Peyer's patch (tissue), 4 donors: ENCODE results near the gene SLC26A2. TPM values are rescaled to one million over a fixed set of nuclear protein-coding genes. Genes with fewer than 3 reads are reported as not detected.

Source experiments
- DNase-seq, 3 donors: peaks; one replicate each; pipeline ENCODE4 v3.0.0-alpha.2; 2017 to 2019
- H3K27ac ChIP-seq, 4 donors: fragments of 200-600 bp; sonication (generic); one replicate each; pipeline ENCODE4 v1.5.1; 2016 to 2019
- H3K27me3 ChIP-seq, 2 donors: fragments of 200-600 bp; sonication (generic); one replicate each; pipeline ENCODE4 v1.5.1; 2019
- H3K36me3 ChIP-seq, 3 donors: fragments of 200-600 bp; sonication (generic); one replicate each; pipeline ENCODE4 v1.5.1; 2016 to 2019
- H3K4me1 ChIP-seq, 4 donors: fragments of 200-600 bp; sonication (generic); one replicate each; pipeline ENCODE4 v1.5.1; 2016 to 2019
- H3K4me3 ChIP-seq, 4 donors: fragments of 200-600 bp; sonication (generic); 1 replicate in 3 of 4; 2 replicates in 1 of 4; pipeline ENCODE4 v1.5.1; 2016 to 2019; ENCODE audit warnings: mild to moderate bottlenecking in 1 of 4
- H3K9me3 ChIP-seq, 4 donors: fragments of 200-600 bp; sonication (generic); one replicate each; pipeline ENCODE4 v1.5.1; 2016 to 2019; ENCODE audit warnings: mild to moderate bottlenecking in 1 of 4
- POLR2A ChIP-seq, 2 donors: fragments of 450-650 bp; IDR thresholded peaks; one replicate each; pipeline ENCODE4 v1.5.1; 2017; ENCODE audit warnings: antibody characterized with exemption in 2 of 2, mild to moderate bottlenecking in 2 of 2, moderate library complexity in 2 of 2
- total RNA-seq, 4 donors: library from RNA; depleted of rRNA; stranded (reverse); fragments of >200 nt; gene quantifications; one replicate each; pipeline ENCODE4 v1.1.0, GENCODE V29; 2016
- TF ChIP-seq, protein P1 (sequence below), 6 experiments: fragments of 450-650 bp in 4 of 6; fragments of 200-600 bp in 2 of 6; sonication (generic) in 1 of 6; IDR thresholded peaks; one replicate each; pipeline ENCODE4 v1.5.1; 2017 to 2019; ENCODE audit warnings: antibody characterized with exemption in 6 of 6, mild to moderate bottlenecking in 3 of 6, moderate library complexity in 1 of 6

Gene SLC26A2
- total RNA-seq, 4 donors from 2014 or later = 7.4 to 87.4 (median 52.1) TPM

DNA sequence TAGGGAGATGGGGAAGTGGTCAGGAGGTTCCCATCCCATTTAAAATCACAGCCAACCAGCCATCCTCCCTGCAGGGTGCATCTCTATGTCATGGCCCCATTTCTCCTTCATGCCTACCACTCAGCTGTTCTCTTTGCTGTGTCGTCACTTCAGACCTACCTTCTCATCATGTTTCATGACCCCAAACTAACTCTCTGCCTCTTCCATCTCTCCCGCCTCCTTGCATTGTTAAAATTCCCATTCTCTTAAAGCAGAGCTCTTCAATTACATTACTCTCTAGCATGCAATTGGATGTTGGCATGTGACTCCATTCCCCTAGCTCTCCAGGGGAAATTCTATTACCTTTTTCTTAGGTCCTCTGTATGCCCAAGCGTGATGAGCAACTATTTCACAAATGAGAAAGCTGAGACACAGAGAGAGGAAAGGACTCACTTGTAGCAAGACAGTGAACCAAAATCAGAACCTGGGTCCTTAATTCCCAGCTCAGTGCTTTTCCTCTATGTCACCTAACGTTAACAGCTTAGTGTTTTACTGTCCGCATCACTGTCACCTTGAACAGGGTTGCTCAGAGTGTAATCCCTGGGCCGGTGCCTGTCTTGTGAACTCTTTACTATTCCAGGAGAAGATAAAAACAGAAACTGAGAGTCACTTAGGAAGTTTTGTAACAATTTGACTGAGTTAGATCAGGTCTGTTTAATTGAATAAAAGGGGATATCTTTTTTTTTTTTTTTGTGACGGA, 44.1 kb upstream of the SLC26A2 start:
- Histone ChIP-seq H3K4me1 (no peaks in the 10 kb centered on the region), H3K27me3 (no peaks in the 10 kb centered on the region), H3K27ac (no peak overlapping the region), H3K9me3 (no peaks in the 10 kb centered on the region), H3K4me3 (no peak overlapping the region), H3K36me3 (no peaks in the 10 kb centered on the region)
- DNase-seq = no peak
- no peak for TF ChIP-seq POLR2A (IDR thresholded peaks at IDR 0.05)
- TF ChIP-seq, protein P1, sequence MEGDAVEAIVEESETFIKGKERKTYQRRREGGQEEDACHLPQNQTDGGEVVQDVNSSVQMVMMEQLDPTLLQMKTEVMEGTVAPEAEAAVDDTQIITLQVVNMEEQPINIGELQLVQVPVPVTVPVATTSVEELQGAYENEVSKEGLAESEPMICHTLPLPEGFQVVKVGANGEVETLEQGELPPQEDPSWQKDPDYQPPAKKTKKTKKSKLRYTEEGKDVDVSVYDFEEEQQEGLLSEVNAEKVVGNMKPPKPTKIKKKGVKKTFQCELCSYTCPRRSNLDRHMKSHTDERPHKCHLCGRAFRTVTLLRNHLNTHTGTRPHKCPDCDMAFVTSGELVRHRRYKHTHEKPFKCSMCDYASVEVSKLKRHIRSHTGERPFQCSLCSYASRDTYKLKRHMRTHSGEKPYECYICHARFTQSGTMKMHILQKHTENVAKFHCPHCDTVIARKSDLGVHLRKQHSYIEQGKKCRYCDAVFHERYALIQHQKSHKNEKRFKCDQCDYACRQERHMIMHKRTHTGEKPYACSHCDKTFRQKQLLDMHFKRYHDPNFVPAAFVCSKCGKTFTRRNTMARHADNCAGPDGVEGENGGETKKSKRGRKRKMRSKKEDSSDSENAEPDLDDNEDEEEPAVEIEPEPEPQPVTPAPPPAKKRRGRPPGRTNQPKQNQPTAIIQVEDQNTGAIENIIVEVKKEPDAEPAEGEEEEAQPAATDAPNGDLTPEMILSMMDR (IDR thresholded peaks at IDR 0.05) = no peak

DNA sequence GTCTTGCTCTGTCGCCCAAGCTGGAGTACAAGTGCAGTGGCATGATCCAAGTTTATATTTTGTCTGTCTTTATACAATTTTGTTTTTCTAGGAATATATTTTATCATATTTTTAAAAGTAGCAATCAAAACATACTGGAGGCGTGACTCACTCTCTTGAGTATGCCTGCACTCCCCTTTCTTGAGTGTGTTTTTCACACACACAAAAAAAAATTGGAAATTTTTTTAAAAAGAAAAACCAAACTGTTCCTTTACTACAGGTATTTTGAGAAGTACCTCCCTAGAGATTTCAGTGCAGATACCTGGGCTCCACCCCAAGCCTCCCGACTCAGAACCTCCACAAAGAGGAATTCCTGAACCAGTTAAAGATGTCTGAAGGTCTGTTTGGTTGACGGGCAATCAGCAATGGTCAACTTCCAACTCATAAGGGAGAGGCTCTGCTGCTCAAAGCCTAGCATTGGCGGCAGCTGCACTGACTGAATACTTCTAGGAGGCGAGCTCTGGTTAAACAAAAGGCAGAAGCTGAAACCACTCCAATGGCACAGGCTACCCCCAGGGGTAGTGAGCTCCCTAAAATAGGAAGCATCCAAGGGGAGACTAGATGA, 43.4 kb upstream of the SLC26A2 start:
- no peak for TF ChIP-seq POLR2A (IDR thresholded peaks at IDR 0.05)
- TF ChIP-seq, protein P1 (IDR thresholded peaks at IDR 0.05) = no peak
- H3K27ac ChIP-seq = no peak overlapping the region
- H3K27me3 ChIP-seq = no peaks in the 10 kb centered on the region
- DNase-seq = no peak
- H3K4me1 ChIP-seq = no peaks in the 10 kb centered on the region
- no peaks in the 10 kb centered on the region for H3K36me3 ChIP-seq
- no peaks in the 10 kb centered on the region for H3K9me3 ChIP-seq
- no peak overlapping the region for H3K4me3 ChIP-seq

DNA sequence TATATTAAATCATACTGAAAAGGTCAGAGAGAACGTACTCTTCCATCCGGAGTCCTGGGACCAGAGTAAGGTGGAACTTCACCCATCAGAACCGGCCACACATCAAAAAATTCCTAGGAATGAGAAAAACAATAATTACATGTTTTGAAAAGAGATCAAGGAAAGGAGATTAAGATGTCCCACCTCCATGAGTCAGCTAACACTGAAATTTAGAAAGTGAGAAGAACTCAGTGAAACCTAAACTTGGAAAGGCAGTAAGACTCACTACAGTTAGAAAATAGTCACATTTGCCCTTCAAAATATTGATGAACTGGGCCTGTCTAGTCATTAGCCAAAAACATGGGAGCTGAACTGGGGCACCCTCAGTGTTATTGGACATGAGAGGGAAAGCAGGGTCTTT, 39.0 kb upstream of the SLC26A2 start:
- DNase-seq = no peak
- Histone ChIP-seq H3K9me3 (no peaks in the 10 kb centered on the region), H3K4me3 (no peak overlapping the region), H3K27ac (no peak overlapping the region), H3K27me3 (no peaks in the 10 kb centered on the region), H3K36me3 (no peaks in the 10 kb centered on the region), H3K4me1 (no peaks in the 10 kb centered on the region)
- no peak for TF ChIP-seq POLR2A (IDR thresholded peaks at IDR 0.05)
- TF ChIP-seq, protein P1 (IDR thresholded peaks at IDR 0.05) = no peak

DNA sequence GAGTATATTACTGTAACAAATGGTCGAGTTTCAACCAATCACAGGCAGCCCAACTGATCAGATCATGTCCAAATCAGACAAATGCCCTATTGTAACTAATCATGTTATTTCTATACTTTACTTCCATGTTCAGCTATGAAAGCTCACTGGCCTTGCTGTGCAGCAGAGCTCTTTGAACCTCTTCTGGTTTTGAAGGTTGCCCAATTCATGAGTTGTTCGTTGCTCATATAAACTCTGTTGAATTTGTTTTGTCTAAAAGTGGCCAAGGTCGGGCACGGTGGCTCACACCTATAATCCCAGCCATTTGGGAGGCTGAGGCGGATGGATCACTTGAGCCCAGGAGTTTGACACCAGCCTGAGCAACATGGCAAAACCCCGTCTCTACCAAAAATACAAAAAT, 37.6 kb upstream of the SLC26A2 start:
- DNase-seq = no peak
- no peak overlapping the region for H3K4me3 ChIP-seq
- no peak overlapping the region for H3K27ac ChIP-seq
- no peaks in the 10 kb centered on the region for H3K9me3 ChIP-seq
- H3K36me3 ChIP-seq = no peaks in the 10 kb centered on the region
- H3K27me3 ChIP-seq = no peaks in the 10 kb centered on the region
- H3K4me1 ChIP-seq = no peaks in the 10 kb centered on the region
- TF ChIP-seq, protein P1 (IDR thresholded peaks at IDR 0.05) = no peak
- no peak for TF ChIP-seq POLR2A (IDR thresholded peaks at IDR 0.05)

DNA sequence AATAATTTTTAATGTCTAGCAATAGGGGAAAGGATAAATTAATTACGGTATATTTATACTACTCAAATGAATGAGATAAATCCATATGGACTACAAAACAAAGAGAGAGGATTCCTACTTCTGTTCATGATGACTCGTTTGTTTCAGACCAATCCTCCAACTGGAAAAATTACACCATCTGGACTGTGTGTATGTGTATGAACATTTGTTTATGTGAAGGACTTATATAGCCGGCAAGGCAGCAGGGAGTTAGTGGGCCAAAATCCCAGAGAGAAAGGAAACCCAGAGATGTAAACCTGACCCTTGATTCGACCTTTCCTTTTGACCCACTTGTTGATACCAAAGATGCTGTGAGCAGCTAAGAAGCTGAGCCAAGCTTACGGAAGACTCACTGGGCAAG, 36.1 kb upstream of the SLC26A2 start:
- Histone ChIP-seq H3K4me1 (no peaks in the 10 kb centered on the region), H3K9me3 (no peaks in the 10 kb centered on the region), H3K36me3 (no peaks in the 10 kb centered on the region), H3K27me3 (no peaks in the 10 kb centered on the region), H3K4me3 (no peak overlapping the region), H3K27ac (no peak overlapping the region)
- TF ChIP-seq, protein P1 (IDR thresholded peaks at IDR 0.05) = no peak
- TF ChIP-seq POLR2A (IDR thresholded peaks at IDR 0.05) = no peak
- DNase-seq = no peak
